ENCODE data around the gene ABHD12. TPM values are rescaled to one million over a fixed set of nuclear protein-coding genes. Genes with fewer than 3 reads are reported as not detected.
"Not testable (repeated sequence)": the region's sequence is repeated elsewhere in the genome, so short reads cannot be mapped to it uniquely, and the experiment has no call there.

ABHD12 gene
- total RNA-seq, 1 donor from 2014 or later, result 35.8 TPM

DNA sequence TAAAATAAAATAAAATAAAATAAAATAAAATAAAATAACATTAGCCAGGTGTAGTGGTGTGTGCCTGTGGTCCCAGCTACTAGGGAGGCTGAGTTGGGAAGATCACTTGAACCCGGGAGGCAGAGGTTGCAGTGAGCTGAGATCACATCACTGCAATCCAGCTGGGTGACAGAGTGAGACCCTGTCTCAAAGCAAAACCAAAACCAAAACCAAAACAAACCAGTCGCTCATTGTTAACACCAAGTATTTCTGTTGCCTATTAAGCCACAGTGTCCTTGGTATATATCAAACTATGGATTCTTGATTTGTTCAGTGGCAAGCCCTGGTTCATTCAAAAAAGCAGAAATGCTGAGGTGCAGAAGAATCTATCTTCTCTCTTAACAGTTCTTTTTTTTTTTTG is 77.0 kb downstream of the ABHD12 start:
- DNase-seq (ENCODE audit: low spot score), result no peak
- intact Hi-C loops (cut with DNase I), result no loop called here

DNA sequence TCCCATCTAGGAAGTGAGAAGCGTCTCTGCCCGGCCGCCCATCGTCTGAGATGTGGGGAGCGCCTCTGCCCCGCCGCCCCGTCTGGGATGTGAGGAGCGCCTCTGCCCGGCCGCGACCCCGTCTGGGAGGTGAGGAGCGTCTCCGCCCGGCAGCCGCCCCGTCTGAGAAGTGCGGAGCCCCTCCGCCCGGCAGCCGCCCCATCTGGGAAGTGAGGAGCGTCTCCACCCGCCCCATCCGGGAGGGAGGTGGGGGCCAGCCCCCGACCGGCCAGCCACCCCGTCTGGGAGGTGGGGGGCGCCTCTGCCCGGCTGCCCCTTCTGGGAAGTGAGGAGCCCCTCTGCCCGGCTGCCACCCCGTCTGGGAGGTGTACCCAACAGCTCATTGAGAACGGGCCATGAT is 77.9 kb downstream of the ABHD12 start:
- intact Hi-C loops (cut with DNase I); DNase-seq (ENCODE audit: low spot score): not testable (repeated sequence)

DNA sequence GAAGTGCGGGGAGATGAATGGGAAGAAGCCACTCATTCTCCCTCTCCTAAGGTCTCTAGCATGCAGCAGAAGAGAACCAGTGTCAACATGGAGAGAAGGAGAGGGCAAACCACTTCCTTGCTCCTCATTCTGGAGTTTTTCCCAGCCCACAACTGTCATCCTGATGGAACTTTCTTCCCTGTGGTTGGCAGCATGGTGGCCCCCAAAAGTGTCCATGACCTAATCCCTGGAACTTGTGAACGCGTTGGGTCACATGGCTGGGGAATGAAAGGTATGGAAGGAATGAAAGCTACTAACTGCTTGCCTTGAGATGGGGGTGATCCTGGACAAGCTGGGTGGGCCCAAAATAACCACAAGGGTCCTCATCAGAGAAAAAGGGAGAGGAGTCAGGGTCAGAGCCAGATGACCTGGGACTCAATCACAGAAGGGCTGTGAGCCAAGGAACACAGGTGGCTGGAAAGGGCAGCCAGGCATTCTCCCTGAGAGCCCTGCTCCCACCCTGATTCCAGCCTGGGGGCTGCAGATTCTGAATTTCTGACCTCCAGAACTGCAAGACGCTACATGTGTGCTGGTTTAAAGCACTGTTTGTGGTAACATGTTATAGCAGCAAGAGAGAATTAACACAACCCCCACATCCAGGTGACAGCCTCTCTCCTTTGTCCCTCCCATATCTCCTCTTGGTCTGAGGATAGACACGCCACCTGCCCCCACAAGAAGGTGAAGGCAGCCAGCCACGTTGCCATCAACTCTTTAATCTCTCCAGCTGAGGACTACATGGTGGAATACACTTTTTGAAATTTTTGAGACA is 79.5 kb downstream of the ABHD12 start:
- intact Hi-C loops (cut with DNase I), result loop anchor here (2.0 kb wide), 1 partner anchor 80 kb away; the partner anchor contains the start of gene ABHD12
- DNase-seq (ENCODE audit: low spot score), result no peak

DNA sequence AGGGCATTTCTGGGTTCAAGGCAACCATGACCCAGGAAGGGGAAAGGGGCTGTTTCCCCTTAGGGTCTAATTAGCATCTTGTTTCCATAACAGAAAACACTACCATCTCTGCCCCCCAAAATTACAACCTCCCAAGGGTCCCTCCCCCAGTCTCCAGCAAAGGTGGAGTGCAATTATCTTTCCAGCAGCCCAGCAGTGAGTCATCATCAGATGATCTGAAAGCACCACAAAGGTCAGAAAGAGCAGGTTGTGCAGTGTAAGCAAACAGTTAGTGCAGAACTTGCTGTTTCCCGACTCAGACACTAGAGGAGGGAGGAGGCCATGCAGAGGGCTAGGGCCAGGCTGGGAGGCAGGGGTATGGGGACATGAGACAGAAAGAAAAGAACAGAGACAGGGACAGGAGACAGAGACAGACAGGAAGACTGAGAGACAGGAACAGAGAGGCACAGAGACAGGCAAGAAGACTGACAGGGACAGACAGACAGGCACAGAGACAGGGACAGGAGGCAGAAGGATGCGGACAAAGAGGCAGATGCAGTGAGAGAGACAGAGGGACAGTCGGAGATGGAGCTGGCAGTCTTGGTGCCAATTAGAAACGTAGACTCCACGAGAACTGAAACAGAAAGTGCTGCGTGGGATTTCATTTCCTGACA is 80.2 kb downstream of the ABHD12 start:
- intact Hi-C loops (cut with DNase I), result loop anchor here (2.0 kb wide), 1 partner anchor 80 kb away; the partner anchor contains the start of gene ABHD12

DNA sequence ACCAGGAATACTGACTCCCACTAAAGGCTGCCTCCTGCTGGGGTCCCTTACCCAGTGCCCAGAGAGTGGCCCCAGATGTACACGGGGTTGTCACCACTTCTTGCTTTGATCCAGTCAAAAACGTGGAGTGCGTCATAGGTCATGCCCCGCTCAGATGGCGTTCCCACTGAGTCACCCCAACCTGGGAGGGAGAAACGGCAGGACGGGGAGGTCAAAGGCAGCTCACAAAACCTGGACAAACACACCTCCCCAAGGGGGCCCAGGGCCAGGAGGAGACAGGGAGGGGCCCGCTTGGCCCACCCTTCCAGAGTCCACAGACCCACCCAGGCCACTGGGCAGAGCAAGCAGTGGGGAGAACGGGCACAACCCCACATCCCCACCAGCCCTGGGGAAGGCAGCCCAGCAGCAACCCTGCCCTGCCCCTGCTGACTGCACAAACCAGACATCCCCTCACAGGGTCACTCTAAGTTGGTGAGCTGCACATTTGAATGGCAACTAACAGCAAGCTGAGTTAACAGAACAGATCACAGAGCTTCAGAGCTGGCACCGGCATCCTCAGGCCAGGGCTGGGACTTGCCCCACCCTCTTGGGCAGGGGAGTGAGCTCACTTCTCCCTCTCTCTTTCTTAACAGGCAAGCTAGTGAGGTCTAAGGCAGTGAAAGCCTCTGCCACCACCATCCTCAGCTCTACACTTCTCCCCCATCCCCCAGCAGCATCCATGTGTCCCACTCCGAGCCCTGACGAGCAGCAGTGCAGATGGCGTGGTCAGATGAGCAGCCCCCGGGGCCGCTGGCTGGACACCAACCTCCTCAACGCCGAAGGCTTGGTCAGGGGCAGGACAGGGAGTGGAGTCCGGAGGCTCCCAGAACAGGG is 81.0 kb downstream of the ABHD12 start:
- intact Hi-C loops (cut with DNase I), result loop anchor here (2.0 kb wide), 1 partner anchor 81 kb away; the partner anchor contains the start of gene ABHD12
- DNase-seq (ENCODE audit: low spot score), result no peak

More for the DNA sequence above, 80.2 kb downstream of the ABHD12 start:
- DNase-seq (ENCODE audit: low spot score), result no peak

DNA sequence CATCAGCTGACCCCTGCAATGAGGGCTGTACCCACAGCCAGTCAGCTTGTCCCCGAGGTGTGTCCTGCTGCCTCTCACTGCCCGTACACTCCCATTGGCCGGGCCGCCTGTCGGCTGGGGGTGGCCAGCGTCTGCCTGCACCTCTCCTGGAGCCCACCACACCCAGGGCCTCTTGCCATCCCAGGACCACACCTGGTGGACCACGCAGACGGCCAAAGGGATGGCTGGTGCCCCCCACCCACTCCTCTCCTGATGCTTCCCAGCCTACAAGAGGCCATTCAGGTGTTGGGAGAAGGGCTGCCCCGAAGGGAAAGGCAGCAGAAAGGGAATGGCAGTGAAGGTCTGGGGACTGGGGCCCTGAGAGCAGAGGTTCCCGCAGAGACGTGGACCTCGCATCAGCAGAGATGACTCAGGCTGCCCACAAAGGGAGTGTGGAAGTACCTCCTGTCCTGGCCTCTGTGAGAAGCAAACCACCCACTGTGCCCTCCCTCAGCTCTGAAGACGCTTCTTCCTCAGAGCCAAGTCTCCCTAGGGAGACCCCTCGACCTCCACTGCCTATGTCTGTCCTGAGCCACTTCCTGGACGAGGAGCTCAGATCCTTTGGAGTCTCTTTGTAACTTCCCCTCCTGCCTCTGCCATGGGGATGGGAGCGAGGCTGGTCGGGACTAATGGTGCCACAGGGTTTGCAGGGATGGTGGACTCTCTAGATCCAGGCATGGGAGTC is 81.8 kb downstream of the ABHD12 start:
- DNase-seq (ENCODE audit: low spot score), result no peak
- intact Hi-C loops (cut with DNase I), result no loop called here

DNA sequence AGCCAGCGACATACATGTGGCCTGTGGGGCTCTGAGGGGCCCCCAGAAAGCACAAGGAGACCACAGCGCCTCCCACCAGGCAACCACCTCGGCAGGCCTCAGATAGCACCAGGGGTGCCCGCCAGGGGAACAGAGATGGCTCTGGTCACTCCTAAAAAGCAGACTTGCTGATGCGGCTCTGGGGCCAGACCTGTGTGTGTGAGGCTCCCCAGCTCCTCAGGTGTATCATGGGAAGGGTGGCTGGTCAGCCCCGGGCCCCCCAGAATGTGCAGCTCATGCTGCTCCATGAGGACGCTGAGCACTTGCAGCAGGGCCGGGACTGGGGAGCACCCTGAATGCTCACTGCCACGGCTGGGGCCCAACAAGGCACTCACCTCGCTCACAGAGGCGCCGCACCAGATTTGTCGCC is 82.5 kb downstream of the ABHD12 start:
- no peak for DNase-seq (ENCODE audit: low spot score)
- intact Hi-C loops (cut with DNase I), result no loop called here

DNA sequence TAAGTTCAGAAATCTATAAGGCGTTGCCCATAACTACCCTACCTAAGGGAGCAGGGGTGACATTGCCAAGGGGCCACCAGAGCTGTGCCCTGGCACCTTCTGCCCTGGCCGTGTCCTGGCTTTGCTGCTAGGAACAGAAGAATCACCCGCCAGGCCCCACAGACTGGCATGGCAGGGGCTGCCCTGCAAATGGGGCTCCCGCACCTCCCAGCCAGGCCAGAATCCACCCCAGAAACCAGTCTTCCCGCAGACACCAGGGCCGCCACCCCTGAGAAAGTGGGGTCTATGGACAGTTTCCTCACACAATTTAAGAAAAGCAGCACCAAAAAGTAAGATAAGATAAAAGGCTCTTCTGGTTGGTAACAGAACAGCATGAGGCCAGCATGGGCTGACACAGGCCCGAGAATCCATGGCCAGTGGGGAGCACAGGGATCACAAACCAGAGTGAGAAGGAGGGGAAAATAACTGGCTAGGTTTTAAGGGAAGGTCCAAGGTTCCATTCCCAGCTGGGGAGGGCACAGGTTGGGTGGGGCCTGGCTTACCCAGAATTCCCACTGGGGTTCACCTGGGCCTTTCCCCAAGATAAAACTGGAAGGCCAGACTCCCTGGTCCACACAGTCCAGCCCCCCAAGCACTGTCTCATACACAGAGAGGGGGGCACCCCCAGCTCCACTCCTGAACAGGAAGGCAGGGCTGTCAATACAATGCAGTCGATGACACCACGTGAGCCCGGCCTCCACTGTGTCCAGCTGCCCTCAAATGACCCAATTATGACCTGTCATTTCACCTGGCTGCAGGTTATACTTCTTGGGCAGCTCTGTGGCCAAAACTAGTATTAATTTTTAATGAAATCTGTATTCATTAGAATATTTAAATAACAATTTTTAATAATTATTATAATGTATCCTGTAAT is 83.4 kb downstream of the ABHD12 start:
- peak; percentile 62 for DNase-seq (ENCODE audit: low spot score)
- intact Hi-C loops (cut with DNase I), result no loop called here

DNA sequence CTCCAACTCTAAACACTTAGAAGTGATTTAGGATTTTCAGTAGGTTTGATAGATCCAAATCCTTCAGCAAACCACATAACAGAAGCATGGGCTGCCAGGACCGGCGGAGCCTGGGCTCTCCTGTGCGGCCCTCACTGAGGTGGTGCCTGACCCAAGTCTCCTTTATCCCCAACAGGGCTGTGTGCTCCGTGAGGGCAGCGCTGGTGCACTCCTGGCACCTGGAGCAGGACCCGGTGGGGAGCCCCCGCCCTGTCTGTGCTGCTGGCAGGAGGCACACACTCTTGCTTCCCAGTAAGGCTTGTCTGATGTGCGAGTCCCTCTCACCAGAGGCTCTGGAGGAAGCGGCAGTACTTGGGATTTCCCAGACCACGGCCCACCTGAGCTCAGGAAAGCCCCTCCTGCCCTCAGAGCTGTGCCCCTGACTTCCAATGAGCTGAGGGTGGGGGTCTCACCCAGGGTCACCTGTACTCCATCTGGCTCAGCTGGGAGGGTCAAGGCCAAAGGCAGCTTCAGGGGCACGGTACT is 86.5 kb downstream of the ABHD12 start:
- no peak for DNase-seq (ENCODE audit: low spot score)

DNA sequence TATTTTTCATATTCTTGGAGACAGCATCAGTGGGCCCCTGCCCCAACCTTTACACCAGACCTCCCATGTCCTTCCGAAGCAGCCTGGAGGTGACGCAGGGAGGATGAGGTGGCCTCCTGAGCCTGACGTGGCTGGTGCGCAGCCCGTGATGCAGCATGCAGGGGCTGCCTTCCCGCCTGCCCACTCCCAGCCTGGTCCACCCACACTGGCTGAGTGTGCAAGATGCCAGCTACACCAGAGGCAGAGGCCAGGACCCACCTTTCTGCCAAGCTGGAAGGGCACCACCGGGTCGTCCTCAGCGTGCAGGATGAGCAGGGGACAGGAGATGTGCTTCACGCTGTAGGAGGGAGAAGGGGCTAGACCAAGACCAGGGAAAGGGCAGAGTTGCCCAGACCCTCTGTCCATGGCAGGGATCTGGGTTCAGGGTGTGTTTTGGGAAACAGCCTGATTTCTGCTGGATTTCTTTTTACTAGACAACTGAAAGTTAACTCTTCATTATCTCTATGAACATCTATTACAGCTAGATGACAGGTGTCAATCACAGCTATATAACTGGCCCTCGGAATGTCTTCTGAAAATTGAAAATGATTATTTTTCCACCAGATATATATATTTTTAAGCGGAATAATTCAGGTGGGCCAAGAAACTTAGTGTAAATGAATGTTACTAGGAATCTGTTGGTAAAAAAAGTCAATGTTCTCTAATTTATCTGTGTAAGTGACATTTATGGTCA is 87.2 kb downstream of the ABHD12 start:
- intact Hi-C loops (cut with DNase I), result no loop called here

More for the DNA sequence above, 86.5 kb downstream of the ABHD12 start:
- intact Hi-C loops (cut with DNase I), result no loop called here

DNA sequence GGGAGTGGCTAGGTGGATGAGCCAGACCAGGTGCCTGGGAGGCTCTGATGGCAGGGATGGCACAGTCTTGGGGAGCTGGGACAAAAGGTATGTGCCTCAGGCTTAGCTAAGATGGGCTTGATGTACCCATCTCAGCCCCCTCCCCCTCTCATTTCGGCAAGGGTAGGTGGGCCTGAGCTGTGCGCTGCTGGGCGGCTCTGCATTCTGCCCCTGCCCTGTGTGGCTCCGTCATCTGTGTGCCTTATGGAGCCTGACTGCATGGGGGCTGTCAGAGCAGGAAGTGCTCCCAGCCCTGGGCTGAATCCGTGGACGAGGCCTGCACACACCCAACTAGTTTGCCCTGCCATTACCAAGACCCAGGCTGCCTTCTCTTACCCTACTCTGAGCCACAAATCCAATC is 88.0 kb downstream of the ABHD12 start:
- intact Hi-C loops (cut with DNase I), result no loop called here
- no peak for DNase-seq (ENCODE audit: low spot score)

More for the DNA sequence above, 87.2 kb downstream of the ABHD12 start:
- DNase-seq (ENCODE audit: low spot score), result no peak

DNA sequence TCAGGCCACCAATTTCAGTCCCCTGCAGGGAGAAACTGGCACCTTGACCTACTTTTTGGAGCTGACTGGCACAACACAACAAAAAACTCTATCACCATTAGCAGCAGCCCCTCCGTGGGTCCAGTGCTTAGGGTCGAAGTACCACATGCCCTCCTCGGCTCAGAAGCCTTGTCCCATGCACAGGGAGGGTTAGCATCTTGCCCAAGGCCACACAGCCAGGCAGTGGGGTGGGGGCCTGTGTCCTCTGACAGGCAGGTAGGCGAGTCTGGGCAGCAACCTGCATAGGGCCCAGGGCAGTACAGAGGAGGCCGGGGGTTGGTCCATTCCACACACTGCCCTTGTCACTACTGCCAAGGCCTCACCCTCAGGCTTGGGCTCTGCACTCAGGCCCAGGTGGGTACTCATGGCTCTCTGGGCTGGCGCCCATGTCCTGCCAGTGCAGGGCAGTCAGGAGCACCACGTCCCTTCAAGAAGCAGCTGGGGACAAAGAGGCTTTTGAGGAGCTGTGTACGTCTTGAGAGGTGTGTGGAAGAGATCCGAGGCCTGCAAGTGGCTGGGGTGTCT is 89.2 kb downstream of the ABHD12 start:
- intact Hi-C loops (cut with DNase I), result no loop called here
- DNase-seq (ENCODE audit: low spot score), result no peak

DNA sequence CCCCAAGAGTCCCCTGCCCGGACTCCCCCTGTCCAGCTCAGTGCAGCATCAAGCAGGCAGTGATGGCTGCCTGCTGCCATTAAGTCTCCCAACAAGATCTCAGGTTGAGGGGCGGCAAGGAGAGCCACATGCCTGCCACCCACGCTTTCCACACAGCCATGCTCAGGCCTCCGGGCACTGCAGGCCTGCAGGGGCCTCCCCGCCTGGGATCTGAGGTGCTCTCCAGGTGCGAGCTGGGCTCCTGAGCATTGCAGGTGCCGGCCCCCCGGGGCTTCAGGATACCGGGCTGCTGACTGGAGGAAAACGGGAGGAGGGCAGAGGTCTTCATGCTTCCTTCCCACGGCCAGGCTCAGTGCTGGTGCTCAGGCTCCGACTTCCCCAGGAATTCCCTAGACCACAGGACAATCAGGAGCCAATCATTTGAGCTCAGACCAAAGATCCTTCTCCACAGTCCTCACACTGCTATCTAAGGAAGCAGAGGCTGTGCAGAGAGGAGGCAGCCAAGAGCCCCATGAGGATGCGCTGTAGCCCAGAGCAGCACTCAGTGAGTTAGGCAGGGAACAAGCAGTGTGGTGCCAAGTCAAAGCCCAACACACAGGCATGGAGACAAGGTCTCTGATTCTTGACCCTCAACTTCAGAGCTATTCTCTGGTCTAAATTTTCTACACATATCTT is 90.0 kb downstream of the ABHD12 start:
- no peak for DNase-seq (ENCODE audit: low spot score)
- intact Hi-C loops (cut with DNase I), result no loop called here

DNA sequence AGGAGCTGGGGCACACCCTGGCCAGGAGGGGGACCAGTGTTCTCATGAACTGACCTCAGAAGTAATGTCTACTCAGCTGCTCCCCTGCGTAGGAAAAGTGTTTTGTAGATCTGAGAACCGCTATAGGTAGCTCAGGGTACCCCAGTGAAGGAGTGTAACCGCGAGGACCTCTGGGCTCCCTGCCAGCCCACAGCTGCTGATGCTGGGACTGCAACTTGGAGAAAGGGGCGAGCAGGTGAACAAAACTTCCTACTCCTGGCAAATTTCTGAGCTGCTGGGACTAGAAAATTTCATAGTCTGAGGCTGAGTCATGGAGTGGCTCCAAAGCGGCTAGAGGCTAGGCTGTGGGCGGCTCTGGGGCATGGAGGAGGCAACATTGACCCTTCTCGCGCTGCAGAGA is 90.8 kb downstream of the ABHD12 start:
- intact Hi-C loops (cut with DNase I), result loop anchor here (5.0 kb wide), 1 partner anchor 97 kb away; no protein-coding TSS in a partner anchor
- DNase-seq (ENCODE audit: low spot score), result no peak

DNA sequence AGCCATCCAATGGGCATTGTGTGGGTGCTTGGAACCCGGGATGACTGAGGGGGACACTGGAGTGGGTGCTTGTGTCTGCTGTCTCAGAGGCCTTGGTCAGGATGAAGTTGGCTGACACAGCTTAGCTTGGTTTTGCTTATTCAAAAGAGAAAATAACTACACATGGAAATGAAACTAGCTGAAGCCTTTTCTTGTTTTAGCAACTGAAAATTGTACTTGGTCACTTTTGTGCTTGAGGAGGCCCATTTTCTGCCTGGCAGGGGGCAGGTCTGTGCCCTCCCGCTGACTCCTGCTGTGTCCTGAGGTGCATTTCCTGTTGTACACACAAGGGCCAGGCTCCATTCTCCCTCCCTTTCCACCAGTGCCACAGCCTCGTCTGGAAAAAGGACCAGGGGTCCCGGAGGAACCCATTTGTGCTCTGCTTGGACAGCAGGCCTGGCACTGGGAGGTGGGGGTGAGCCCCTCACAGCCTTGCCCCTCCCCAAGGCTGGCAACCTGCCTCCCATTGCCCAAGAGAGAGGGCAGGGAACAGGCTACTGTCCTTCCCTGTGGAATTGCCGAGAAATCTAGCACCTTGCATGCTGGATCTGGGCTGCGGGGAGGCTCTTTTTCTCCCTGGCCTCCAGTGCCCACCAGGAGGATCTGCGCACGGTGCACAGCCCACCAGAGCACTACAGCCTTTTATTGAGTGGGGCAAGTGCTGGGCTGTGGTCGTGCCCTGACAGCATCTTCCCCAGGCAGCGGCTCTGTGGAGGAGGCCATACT is 93.3 kb downstream of the ABHD12 start:
- intact Hi-C loops (cut with DNase I), result loop anchor here (5.0 kb wide), 1 partner anchor 100 kb away; no protein-coding TSS in a partner anchor
- no peak for DNase-seq (ENCODE audit: low spot score)
